Inferior parietal cortex (tissue), 1 donor: ENCODE results near the gene KCMF1.
"Not testable (repeated sequence)": the region's sequence is repeated elsewhere in the genome, so short reads cannot be mapped to it uniquely, and the experiment has no call there.

Source experiments
- DNase-seq: peaks from one replicate; pipeline ENCODE4 v3.0.0-alpha.2; 2016; ENCODE audit errors: extremely low spot score

KCMF1 gene

DNA sequence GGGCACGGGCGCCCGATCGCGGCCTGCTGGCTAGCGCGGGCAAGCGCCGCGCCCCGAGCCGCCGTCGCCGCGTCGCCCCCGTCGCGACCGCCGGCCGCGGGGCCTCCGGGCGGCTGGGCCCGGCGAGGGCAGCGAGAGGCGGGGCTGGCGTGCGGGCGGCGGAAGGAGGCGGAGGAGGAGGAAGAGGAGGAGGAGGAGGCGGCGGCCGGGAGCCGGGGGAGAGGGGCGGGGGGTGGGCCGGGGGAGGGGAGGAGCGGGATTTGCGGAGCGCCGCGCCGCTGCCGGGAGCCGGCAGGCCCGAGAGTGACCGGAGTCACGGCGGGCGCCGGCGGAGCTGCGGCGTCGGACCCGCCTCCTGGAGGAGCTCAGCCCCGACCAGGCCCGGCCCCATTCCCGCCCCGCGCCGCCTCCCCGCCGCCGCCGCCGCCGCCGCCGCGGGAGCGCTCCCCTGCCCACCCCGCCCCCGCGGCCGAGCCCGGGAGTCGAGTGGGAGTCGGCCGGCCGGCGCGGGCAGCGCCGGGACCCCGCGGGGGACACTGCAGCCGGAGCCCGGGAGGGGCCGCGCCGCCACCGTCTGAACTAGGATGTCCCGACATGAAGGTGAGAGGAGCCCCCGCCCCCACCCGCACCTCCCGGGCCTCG lies at the start of gene KCMF1:
TSS of gene KCMF1 (plus strand) at position 294 of the 642 bp plus-strand sequence. CDS start at position 585, 291 bp downstream.
- peak; percentile 34 for DNase-seq

DNA sequence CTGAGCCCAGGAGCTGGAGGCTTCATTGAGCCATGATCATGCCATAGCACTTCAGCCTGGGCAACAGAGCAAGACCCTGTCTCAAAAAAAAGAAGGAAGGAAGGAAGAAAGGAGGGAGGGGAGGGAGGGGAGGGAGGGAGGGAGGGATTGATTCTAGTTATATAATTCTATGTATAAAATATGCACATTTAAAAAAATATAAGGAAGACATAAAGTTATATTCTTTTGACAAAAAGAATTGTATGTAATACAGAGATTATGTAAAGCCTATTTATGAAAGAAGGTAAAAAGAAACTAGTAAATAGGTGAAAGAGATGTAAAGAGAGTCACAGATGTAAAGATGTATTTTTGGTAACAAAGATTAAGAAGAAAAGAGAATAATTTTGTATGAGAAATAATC lies 48.0 kb upstream of the KCMF1 start:
- no peak for DNase-seq

DNA sequence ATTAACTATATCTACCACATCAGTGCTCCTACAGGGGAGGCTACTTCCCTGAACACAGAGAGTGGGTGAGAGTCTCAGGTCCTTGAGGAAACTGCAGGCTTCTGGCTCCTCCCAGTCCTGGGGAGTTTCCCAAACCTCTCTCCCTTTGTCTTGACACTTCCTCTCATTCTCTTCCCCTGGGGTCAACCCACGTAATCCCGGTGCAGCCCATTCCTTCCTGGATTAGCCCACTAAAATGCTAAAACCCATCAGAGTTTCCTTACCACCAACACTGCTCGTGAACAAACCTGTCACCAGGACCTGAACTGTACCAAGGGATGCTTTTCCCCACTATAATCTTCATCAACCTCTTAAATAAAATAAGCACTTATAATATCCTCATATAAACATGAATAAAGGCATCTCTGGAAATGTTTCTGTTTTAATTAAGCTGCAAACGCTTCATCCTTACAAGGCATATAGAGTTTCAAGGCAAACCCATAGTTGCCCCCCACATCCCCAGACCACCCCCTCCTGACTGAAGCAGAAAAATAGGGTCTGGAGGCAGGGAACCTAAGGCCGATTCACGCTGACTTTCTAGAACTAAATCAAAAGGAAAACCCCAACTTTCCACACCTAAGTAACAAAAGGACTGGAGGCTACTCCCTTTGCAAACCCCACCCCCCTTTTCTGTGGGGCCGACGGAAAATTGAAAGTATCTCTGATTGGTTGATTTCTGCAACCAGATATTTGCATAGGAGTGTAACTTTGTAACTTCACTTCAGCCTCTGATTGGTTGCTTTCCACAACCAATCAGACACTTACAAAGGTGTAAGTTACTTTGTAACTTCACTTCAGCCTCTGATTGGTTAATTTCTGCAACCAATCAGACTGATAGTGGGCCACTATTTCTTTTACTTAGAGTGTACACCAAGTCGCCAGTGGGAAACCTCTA lies 46.5 kb upstream of the KCMF1 start:
- DNase-seq = peak; percentile 34

- no peak for DNase-seq
These were observed 45.6 kb upstream of the KCMF1 start for GRCh38 chr2:84925336-84925723.

GRCh38 chr2:84925724-84926376 lies 45.1 kb upstream of the KCMF1 start:
- peak; percentile 93 for DNase-seq

DNA sequence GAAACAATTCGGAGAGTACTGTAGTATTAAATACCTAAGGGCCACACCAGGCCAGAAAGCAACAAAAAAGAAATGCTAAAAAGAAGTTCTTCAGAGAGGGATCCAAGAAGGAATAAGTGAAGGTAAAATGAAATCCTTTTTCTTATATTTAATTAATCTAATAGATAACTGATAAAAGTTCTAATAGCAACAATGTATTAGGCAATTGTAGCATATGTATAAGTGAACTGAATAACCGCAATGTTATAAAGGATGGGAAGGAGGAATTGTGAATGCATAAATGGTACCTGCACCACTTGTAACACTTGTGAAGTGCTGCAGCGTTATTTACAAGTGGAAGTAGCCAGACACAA lies 43.7 kb upstream of the KCMF1 start:
- no peak for DNase-seq

- DNase-seq = no peak
These were observed 39.6 kb upstream of the KCMF1 start for GRCh38 chr2:84931384-84931821.

DNA sequence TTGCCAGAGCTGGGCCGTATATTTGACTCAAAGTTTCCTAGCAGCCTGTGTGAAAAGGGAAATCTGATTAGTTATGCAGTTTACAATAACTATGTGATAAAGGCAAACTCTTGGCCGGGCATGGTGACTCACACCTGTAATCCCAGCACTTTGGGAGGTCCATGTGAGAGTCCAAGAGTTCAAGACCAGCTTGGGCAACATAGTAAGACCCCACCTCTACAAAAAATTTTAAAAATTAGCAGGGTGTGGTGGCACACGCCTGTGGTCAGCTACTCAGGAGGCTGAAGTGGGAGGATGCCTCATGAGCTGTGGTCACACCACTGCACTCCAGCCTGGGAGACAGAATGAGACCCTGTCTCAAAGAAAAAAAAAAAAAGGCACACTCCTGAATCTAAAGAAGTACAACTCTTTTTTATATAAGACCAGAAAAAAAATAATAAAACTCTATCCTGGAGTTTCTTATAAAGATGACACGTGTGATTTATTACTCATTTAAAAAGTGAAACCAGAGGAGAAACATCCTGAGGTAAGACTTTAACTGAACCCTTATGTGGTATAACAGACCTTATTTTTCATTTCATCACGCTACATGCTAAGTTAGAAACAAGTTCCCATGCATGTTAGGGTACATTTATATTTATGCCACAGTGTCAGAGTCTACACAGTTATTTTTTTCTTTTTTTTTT lies 32.6 kb upstream of the KCMF1 start:
- DNase-seq = no peak

DNA sequence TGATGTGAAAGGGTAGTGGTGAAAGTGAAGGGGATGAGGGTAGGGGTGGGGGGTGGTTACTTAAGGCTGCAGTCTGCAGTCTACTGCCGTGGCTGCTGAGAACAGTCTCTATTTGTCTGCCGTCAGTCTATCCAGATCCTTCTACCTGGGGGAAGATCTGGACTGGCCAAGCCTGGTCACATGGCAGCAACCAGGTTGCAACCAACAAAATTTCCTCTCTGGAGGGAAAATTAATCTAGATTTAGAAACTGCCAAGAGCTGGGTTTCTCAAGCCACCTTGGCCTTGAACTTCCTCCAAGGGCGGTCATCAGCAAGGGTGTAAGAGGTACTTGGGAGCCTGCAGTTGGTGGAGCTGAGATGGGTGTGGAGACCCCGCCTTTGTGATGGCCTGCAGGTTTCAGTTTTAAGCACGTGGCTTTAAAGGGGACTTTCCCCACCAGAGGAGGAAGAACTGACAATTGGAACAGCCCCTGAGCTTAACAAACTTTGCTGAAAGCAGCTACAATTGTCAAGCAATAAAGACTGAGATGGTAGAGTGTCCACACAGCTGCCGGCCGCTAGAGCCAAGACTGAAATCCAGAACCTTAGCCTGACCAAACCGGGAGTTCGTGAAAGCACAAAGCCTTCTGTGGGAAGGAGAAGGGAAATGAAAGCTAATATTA lies 31.4 kb upstream of the KCMF1 start:
- DNase-seq = no peak

DNA sequence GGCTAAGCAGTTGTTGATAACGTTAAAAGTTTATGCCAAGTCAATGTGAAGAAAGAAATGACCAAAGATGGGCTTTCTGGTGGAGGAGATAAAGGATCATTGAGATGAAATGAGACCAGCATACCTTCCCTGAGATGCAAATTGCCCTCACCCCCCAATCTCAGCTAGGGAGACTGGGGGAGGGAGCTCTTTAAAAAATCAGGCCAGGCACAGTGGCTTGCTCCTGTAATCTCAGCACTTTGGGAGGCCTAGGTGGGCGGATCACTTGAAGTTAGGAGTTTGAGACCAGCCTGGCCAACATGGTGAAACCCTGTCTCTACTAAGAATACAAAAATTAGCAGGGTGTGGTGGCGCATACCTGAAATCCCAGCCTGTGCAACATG lies 30.9 kb upstream of the KCMF1 start:
- no peak for DNase-seq

GRCh38 chr2:84940831-84941412 lies 30.0 kb upstream of the KCMF1 start:
- no peak for DNase-seq

DNA sequence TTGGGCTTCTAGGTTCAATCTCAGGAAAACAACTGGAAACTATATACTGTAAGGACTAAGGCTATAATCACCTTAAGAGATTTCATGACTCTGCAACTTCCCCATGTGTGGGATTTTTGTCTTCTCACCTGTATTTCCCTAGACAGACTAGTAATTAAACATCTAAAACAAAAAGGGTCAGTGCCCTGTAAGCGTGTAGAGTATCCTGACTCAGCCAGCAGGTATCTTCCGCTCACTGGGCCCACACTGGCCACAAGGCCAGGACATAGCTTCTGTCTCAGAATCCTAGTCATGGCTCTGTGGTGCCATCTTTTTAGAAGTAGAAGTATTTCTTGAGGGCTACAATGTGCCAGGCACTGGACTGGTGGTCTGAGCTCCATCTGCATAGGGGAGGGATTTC lies 28.8 kb upstream of the KCMF1 start:
- DNase-seq = no peak

DNA sequence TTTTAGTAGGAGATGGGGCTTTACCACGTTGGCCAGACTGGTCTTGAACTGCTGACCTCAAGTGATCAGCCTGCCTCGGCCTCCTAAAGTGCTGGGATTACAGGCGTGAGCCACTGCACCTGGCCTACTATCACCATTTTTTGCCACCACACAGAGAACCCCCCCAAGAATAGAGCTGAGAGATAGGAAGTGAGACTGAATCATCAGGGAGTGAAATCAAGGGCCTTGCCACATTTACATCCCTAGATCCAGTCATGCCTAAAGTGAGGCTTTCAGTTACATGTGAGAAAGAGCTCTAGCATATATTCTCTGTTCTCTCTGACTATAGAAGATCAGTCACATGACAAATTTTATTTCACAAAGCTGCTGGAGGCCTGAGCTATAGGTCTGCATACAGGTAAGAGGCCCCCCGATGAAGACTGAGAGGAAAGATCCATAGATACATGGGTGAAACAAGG lies 28.0 kb upstream of the KCMF1 start:
- DNase-seq = no peak

DNA sequence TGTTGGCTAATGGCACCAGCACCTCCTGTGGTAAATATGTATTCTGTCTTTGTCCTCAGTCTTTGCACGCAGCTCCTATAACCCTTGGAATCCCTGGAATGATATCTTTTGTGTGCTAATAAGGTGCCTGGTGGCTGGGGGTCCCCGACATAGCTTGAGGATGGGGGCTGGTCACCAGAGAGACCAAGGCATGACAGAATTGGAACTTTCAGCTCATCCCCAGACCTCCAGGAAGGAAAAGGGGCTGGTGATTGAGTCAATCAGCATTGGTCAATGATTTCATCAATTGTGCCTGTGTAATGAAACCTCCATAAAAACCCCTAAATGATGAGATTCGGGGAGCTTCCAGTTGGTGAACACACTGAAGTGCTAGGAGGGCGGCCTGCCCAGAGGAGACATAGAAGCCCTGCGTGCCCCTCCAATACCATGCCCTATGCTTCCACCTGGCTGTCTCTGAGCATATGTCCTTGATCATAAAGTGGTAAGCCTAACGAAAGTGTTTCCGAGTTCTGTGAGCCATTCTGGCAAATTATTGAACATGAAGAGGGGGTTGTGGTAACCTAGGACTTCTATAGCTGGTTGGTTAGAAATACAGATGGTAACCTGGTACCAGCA lies 26.6 kb upstream of the KCMF1 start:
- DNase-seq = no peak

GRCh38 chr2:84945838-84946203 lies 25.1 kb upstream of the KCMF1 start:
- DNase-seq = not testable (repeated sequence)

DNA sequence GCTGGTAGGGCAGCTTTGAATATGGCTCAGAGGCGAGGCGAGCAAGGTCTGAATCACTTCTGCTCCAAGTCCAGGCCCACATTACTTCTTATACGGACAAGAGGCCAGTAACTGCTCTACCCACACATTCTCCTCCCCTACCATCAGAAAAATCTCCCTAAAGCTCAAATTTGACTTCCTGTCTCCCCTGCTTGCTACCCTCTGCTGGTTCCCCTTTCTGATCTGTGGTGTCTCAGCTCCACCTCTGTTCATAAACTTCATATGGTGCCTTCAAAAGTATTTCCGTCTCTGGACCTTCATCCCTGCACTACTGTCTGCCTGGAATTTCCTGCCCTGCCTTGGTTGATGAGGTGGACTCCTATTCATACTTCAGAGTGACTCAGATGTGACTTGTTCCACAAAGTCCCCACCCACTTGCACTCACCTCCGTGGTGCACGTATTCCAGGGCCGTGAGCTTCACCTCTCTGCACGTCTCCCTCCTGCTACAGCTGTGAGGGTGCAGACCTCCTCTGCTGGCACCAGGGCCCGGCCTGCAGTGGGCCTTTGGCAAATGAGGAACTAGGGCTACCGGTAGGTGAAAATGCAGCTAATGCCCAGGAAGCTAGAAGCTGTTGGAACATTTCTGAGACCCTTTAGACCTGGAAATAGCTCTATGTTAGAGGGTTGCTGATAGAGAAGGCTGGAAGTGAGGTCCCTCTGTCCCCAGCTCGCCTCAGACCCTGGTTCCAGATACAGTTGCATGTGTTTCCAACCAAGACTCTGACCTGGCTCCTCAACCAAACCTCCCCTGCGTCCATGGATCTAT lies 24.6 kb upstream of the KCMF1 start:
- DNase-seq = no peak

- DNase-seq = no peak
These were observed 23.9 kb upstream of the KCMF1 start for GRCh38 chr2:84947010-84947593.

DNA sequence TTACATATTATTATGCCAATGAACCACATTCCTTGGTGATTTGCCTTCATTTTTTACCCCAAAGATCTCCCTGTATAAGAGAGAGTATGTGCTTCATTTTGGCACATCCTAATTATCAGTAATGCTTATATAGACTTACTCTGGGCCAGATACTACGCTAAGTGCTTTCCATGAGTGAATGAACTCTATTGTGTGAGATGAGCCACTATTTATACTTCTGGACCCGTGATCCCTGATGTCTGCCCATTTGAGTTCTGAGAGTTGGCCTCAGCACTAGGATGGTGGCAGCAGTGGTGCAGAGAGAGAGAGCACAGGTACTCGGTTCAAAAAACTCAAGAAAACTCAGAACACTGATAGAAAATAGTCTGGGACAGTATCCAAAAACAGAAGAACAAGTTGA lies 17.4 kb upstream of the KCMF1 start:
- DNase-seq = no peak

DNA sequence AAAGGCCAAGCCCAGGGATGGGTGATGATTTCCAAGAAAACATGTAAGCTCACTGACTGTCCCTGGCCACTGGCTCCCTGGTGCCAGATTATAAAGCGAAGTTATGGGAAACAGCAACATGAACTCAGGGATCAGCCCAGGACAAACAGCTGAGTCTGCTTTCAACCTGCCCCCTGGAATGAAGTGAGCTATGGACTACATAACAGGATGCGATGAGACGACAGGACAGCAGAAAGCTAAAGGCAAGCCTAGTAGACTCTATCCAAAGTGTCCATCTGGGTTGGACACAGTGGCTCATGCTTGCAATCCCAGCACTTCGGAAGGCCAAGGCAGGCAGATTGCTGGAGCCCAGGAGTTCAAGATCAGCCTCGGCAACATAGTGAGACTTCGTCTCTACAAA lies 16.6 kb upstream of the KCMF1 start:
- DNase-seq = no peak
